Heart right ventricle (tissue), 16 donors: ENCODE measurements around the gene SLIT3. TPM values are rescaled to one million over a fixed set of nuclear protein-coding genes. Genes with fewer than 3 reads are reported as not detected.

Experiments
- ATAC-seq, 8 donors: fragments of 200-7000 bp; cut with Tn5 transposase; one replicate each; pipeline ENCODE4 v1.9.1; 2020; ENCODE audit warnings: mild to moderate bottlenecking in 8 of 8, moderate library complexity in 8 of 8, moderate number of reproducible peaks in 1 of 8
- DNase-seq, 2 donors: peaks; one replicate each; pipeline ENCODE4 v3.0.0-alpha.2; 2020
- H3K27ac ChIP-seq, 10 donors: fragments of 200-600 bp; sonication (generic) in 2 of 10; one replicate each; pipeline versions ENCODE4 v1.5.0 to v1.8.0; 2020 to 2022; ENCODE audit warnings: mild to moderate bottlenecking in 3 of 10
- H3K27me3 ChIP-seq, 7 donors: fragments of 200-600 bp; one replicate each; pipeline ENCODE4 v1.8.0; 2021 to 2022; ENCODE audit warnings: mild to moderate bottlenecking in 2 of 7
- H3K36me3 ChIP-seq, 9 donors: fragments of 200-600 bp; sonication (generic) in 1 of 9; one replicate each; pipeline versions ENCODE4 v1.5.0 to v1.8.0; 2020 to 2022; ENCODE audit warnings: mild to moderate bottlenecking in 2 of 9
- H3K4me1 ChIP-seq, 9 donors: fragments of 200-600 bp; sonication (generic) in 1 of 9; one replicate each; pipeline versions ENCODE4 v1.5.0 to v1.8.0; 2020 to 2022; ENCODE audit warnings: mild to moderate bottlenecking in 4 of 9
- H3K4me3 ChIP-seq, 10 donors: fragments of 200-600 bp; sonication (generic) in 2 of 10; one replicate each; pipeline versions ENCODE4 v1.5.0 to v1.8.0; 2020 to 2022; ENCODE audit warnings: mild to moderate bottlenecking in 7 of 10, moderate library complexity in 2 of 10
- H3K9me3 ChIP-seq, 11 donors: fragments of 200-600 bp in 10 of 11; sonication (generic) in 2 of 11; one replicate each; pipeline versions ENCODE4 v1.5.0 to v1.8.0; 2013 to 2022; ENCODE audit warnings: mild to moderate bottlenecking in 2 of 11, control low read depth in 1 of 11, moderate library complexity in 1 of 11
- WGBS, 2 donors: extraction: QIAGEN DNeasy Blood & Tissue Kit; methylation state at CpG; one replicate each; pipeline ENCODE4 v1.1.7; 2013; ENCODE audit warnings: inconsistent platforms in 1 of 2; 5-methylcytosine and 5-hydroxymethylcytosine counted together
- intact Hi-C, 10 donors: fragments of 100-400 bp; cut with DNase I; formaldehyde crosslinking; loops; one replicate each; pipeline versions ENCODE4 v1.11.1 to v1.14.2; 2022
- polyA plus RNA-seq, 2 donors: library from polyadenylated mRNA; stranded (reverse); fragments of 200-250 nt; gene quantifications; one replicate each; pipeline ENCODE4 v1.2.3, GENCODE V29; 2013
- total RNA-seq, 10 donors: library from RNA; stranded (reverse); fragmentation: NEBNext Ultra II Directional in 3 of 10; extraction: Animal tissue kit (Norgen Biotek cat#: 25700) in 3 of 10; gene quantifications; one replicate each; pipeline versions ENCODE4 v1.2.1 to v1.2.4, GENCODE V29; 2021 to 2023
- TF ChIP-seq, protein P1 (sequence below), 9 donors: fragments of 200-600 bp; sonication (generic) in 2 of 9; IDR thresholded peaks; one replicate each; pipeline versions ENCODE4 v1.5.0 to v1.8.0; 2021 to 2022; ENCODE audit warnings: antibody characterized with exemption in 9 of 9, mild to moderate bottlenecking in 5 of 9, moderate library complexity in 1 of 9
- donor health status: Arrhythmogenic right ventricular cardiomyopathy.
- donor health status: ischemic (EF 13 %, LVEDD 7.1; RV severe dilation, severe dysfunction).
- donor health status: healthy with polysubstance abuse.
- donor health status: DM: no; HTN: yes; CAD: no.
- donor health status: DM: no; HTN: no; CAD: no.
- donor health status: ischemic (EF 25% LVEDD 6.9; RV normal size, moderate dysfunction).
- donor health status: ischemic (EF 25% LVEDD 5.7; RV mildly dilated, moderate dysfunction).
- donor health status: healthy.
- donor health status: DM: yes; HTN: yes; CAD: no.
- donor health status: Ischemic cardiomyopathy.
- donor health status: ischemic (EF 35%, LVEDD 5.7; RV mildly dilated, moderate dysfunction).
- donor health status: nonischemic (EF 11% LVEDD 7.7; RV severe dilation, severe dysfunction).
- donor health status: DM: yes; HTN: yes; CAD: no.
- donor health status: PGD.
- donor health status: ischemic (EF 29% LVEDD 5.4; RV normal size, mild dysfunction).
- donor health status: nonischemic (EF 23%, LVEDD 6.1; RV moderate dilation, normal function).

Gene SLIT3
- total and polyA plus RNA-seq, 12 donors = 2.0 to 29.2 (median 12.1) TPM

DNA sequence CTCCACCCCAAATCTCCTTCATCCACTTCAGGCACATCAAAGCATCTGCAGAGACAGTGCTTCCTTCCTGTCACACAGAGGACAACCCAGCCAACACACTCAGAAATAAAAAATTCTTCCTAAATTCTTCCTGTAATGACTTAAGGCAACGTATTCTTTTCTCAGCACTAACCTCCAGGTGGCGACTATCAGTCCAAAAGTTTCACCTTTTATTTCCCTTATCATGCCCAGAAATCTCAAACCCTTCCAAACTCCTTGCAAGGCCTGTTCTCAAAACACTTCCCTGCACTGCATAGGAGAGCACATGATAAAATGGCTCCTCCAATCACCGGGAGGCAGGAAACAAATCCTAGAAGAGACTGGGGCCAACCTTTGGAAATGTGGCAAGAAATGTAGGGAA is 35.1 kb downstream of the SLIT3 start:
- Histone ChIP-seq H3K27me3 (peaks cover 0 to 3% (median 0%) of the 10 kb centered on the region in 7 donors), H3K4me1 (no peaks in the 10 kb centered on the region), H3K36me3 (no peaks in the 10 kb centered on the region), H3K9me3 (no peaks in the 10 kb centered on the region), H3K27ac (no peak overlapping the region), H3K4me3 (no peak overlapping the region)
- intact Hi-C loops = no loop called here
- TF ChIP-seq, protein P1, sequence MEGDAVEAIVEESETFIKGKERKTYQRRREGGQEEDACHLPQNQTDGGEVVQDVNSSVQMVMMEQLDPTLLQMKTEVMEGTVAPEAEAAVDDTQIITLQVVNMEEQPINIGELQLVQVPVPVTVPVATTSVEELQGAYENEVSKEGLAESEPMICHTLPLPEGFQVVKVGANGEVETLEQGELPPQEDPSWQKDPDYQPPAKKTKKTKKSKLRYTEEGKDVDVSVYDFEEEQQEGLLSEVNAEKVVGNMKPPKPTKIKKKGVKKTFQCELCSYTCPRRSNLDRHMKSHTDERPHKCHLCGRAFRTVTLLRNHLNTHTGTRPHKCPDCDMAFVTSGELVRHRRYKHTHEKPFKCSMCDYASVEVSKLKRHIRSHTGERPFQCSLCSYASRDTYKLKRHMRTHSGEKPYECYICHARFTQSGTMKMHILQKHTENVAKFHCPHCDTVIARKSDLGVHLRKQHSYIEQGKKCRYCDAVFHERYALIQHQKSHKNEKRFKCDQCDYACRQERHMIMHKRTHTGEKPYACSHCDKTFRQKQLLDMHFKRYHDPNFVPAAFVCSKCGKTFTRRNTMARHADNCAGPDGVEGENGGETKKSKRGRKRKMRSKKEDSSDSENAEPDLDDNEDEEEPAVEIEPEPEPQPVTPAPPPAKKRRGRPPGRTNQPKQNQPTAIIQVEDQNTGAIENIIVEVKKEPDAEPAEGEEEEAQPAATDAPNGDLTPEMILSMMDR (IDR thresholded peaks at IDR 0.05) = no peak
- WGBS, 2 donors = 82 to 89% methylated on average over 3 of the region's 3 CpGs
- no peak for ATAC-seq
- no peak for DNase-seq

DNA sequence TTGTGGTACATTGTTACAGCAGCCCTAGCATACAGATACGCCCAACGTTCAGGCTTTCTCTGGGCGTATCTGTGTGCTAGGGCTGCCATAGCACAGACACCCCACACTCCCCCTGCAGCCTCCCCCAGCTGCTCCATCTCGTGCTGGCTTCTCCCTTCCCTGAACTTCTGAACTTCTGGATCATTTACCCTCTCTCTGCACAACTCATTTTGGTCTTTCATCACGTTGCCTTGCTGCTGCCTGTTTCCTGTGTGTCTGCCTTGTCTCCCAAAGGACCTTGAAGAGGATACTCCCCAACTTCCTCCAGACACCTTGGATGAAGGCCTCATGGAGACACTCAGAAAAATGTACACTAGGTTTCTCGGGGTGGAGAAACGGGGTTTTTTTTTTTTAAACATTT is 37.3 kb downstream of the SLIT3 start:
- H3K27ac ChIP-seq = no peak overlapping the region
- TF ChIP-seq, protein P1 (IDR thresholded peaks at IDR 0.05) = no peak
- H3K36me3 ChIP-seq = no peaks in the 10 kb centered on the region
- 58% methylated on average over 7 of the region's 7 CpGs for WGBS, 2 donors
- DNase-seq (no peak), ATAC-seq (peak in 1 of 8 donors; percentile 13)
- H3K4me1 ChIP-seq = no peaks in the 10 kb centered on the region
- intact Hi-C loops = no loop called here
- no peaks in the 10 kb centered on the region for H3K9me3 ChIP-seq
- no peak overlapping the region for H3K4me3 ChIP-seq
- H3K27me3 ChIP-seq = peaks cover 0 to 3% (median 0%) of the 10 kb centered on the region in 7 donors

DNA sequence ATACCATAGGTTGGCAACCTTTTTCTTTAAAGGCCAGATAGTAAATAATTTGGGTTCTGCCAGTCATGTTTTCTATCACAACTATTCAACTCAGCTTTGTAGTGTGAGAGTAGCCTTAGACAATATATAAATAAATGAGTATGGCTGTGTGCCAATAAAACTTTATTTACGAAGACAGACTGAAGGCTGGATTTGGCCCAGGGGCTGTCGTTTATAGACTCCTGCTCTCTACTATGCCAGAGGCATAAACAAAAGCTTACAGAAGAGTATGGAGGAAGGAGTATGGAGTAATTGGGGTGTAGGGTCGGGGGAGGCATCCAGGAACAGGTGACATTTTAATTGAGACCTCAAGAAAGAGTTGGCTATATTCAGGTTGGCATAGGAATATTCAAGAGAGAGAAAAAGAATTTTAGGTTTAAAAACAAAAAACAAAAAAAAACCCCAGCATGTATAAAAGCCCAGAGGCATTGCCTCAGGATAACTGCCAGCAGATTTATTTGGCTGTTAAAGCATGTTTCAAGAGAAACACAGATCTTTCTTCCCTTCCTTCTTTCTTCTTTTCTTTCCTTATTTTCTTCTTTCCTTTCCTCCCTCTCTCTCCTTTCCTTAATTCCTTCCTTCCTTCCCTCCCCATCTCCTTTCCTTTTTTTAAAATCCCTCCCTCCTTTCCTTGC is 39.9 kb downstream of the SLIT3 start:
- H3K36me3 ChIP-seq = no peaks in the 10 kb centered on the region
- H3K9me3 ChIP-seq = no peaks in the 10 kb centered on the region
- no peaks in the 10 kb centered on the region for H3K4me1 ChIP-seq
- no peak for DNase-seq
- H3K27me3 ChIP-seq = peaks cover 0 to 6% (median 0%) of the 10 kb centered on the region in 7 donors
- TF ChIP-seq, protein P1 (IDR thresholded peaks at IDR 0.05) = no peak
- no peak overlapping the region for H3K27ac ChIP-seq
- ATAC-seq = no peak
- no peak overlapping the region for H3K4me3 ChIP-seq
- intact Hi-C loops = no loop called here
- WGBS, 2 donors = 54% methylated on average over 3 of the region's 3 CpGs

DNA sequence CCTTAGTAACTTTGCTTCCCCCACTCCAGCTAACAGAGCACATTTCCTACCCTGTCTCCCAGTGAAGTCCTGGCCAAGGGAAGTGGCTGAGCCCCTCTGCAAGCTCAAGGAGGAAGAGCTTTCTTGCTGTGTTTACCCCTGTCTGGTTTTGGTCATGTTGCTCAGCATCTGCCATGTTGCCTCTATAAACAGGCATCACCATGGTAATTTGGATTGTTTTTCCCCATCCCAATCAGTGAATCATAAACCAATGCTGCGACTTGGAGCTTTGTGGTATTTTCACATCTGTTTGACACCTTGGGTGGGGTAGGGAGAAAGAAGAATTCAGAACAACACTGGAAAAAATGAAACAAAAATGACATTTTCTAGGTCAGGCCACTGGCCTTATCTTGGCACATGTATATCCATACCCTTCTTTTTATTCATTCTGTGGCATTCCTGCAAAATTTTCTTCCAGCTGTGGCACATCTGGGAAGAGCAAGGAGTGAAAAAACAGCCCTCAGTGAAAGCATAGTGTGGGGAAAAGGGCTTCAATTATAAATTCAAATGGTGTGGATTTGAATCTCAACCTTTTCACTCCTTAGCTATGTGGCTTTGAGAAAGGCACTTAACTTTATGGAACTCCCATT is 42.5 kb downstream of the SLIT3 start:
- no peak for ATAC-seq
- H3K4me3 ChIP-seq = no peak overlapping the region
- 66 to 70% methylated on average over 1 of the region's 1 CpG for WGBS, 2 donors
- H3K36me3 ChIP-seq = no peaks in the 10 kb centered on the region
- no peak for DNase-seq
- H3K27ac ChIP-seq = no peak overlapping the region
- TF ChIP-seq, protein P1 (IDR thresholded peaks at IDR 0.05) = no peak
- peaks cover 0 to 6% (median 0%) of the 10 kb centered on the region in 7 donors for H3K27me3 ChIP-seq
- intact Hi-C loops = no loop called here
- no peaks in the 10 kb centered on the region for H3K9me3 ChIP-seq
- H3K4me1 ChIP-seq = no peaks in the 10 kb centered on the region
